ENCODE measurements around the gene ACSS2. TPM values are rescaled to one million over a fixed set of nuclear protein-coding genes. Genes with fewer than 3 reads are reported as not detected.
A peak's percentile ranks its signal among the peaks of the same experiment; 100 is the strongest.

ACSS2 gene
- total RNA-seq, 1 donor from 2014 or later, result 218 TPM

DNA sequence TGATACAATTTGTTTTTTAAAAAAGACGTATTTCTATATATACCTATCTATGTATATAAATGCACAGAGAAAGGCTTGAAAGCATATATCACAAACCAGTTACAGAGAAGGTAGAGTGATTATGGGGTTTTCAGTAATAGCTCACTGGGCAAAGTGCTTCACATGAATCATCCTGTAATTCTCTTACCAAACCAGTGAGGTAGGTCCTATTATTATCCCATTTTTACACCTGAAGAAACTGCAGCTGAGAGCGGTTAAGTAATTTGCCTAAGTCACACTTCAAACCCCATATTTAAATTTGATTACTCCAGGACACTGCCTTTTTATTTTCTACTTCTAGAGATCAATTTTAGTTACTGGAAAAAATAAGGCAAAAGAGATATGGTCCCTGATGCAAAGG is 74.8 kb downstream of the ACSS2 start:
- no peak for DNase-seq

DNA sequence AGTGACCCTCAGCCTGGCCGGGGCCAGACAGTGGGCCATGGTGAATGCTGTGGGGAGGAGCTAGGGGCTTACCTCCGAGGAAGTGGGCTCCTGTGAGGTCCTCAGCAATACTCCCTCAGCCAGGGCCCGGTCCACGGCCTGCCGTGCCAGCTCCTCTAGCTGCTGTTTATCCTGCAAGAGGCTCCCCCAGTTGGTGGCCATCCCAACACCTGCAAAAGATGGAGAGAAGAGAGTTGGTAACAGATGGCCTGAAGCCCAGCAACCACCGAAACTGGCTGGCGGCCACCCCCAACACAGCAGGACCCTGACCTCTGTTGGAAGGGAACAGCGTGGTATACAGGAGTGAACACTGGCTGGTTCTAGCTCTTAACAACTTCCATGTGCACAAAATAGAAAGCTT is 75.2 kb downstream of the ACSS2 start:
- no peak for DNase-seq

DNA sequence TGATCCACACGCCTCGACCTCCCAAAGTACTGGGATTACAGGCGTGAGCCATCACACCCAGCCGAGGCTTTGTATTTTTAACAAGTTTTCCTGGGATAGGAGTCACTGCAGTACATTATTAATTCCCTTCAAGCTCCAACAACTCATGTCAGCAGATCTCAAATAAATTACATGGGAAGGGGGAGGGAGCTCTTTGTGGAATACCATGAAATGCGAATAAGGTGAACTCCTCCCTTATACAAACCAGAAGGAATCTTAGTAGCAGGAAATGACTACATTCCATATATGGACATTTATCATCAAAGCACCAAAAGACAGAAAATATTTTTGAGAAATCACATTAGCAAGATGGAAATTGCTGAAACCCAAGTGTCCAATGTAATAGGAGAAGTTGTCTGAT is 76.3 kb downstream of the ACSS2 start:
- DNase-seq, result no peak

DNA sequence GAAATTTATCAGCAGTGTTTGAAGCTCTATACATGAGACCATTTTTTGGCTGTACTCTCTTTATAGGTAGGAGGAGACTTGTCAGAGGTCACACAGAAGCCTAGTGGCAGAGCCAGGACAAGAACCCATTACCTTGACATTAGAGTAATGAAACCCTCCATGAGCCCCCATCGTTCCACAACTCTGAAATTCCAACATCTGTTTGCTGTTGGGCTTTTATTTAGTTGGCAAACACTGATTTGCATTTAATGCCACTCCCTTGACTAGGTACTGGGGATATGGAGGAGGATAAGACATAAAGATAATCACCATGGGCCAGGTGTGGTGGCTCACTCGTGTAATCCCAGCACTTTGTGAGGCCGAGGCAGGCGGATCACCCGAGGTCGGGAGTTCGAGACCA is 77.5 kb downstream of the ACSS2 start:
- no peak for DNase-seq

DNA sequence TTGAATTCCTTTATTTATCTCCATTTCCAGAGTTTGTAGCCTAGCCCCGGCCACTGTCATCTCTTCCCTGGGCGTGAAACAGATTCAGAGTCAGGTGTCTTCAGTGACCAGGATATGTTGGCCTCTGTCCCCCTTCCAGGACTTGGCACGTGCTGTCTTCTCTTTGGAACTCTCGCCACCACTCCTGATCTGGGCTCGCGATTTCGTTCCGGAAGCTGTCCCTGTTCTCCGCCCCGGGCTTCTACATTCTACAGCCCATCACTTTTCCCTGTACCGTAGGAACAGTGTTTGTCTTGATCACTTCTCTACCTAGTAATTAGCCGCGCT is 78.5 kb downstream of the ACSS2 start:
- DNase-seq, result no peak

DNA sequence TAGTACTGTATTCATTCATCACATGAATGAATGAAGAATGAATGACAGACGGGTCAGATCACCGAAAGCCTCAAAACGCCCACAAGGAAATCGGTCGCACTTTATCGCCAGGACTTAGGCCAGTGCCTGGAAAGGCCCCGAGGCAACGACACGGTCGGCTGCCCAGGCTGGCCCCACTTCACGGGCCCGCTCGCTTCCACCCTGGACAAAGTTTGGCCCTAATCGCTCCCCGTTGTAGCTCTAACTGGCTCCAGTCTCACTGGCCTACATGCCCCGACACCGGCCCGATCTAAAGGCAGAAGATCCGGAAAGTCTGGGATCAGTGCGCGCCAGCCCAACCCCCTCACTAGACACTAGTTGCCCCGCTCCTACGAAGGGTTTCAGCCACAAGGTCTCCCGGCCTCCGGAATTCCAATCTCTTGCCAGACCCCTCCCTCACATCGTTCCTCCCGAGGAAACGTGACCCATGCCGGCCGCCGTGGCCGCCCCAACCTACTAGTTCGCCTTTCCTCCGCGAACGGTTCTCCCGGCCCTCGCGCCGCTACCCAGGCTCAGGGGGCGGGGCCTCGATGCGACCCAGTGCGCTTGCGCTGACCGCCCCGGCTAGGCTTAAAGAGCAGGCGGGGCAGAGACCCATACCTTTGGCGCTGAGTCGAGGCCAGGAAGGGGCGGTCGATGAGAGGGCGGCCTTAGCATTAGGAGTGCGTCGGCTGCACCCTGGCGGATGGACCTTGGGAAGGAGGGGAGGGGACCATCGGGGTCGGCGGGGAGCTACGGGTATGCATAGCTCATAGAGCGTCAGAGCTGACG is 79.0 kb downstream of the ACSS2 start, which contains the start of the genes GSS and MYH7B:
Gene GSS, minus strand, starts transcription at position 576 of the 810 bp plus-strand sequence. CDS start 3,954 bp downstream, outside the sequence.
Gene MYH7B, plus strand, starts transcription at position 638 of the 810 bp plus-strand sequence. CDS start 22,138 bp downstream, outside the sequence.
- DNase-seq, result peak; percentile 88

DNA sequence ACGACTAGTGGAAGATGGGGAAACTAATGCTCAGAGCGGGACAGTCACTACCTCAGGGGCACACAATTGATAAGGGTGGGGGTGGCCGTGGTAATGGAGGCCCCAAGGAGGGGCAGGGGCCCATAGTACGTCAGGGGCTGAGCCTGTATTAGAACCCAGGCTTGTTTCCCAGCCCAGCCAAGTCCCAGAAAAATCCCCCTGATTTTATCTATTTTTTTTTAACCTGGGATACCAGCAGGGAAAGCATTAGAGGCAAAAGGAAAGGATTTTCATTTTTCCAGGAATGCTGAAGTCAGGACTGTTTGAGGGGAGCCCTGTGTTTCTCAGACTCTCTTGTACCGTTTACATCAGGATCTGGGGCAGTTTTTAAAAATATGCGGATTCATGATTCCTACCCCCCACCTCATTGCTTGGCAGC is 79.6 kb downstream of the ACSS2 start:
- no peak for DNase-seq

DNA sequence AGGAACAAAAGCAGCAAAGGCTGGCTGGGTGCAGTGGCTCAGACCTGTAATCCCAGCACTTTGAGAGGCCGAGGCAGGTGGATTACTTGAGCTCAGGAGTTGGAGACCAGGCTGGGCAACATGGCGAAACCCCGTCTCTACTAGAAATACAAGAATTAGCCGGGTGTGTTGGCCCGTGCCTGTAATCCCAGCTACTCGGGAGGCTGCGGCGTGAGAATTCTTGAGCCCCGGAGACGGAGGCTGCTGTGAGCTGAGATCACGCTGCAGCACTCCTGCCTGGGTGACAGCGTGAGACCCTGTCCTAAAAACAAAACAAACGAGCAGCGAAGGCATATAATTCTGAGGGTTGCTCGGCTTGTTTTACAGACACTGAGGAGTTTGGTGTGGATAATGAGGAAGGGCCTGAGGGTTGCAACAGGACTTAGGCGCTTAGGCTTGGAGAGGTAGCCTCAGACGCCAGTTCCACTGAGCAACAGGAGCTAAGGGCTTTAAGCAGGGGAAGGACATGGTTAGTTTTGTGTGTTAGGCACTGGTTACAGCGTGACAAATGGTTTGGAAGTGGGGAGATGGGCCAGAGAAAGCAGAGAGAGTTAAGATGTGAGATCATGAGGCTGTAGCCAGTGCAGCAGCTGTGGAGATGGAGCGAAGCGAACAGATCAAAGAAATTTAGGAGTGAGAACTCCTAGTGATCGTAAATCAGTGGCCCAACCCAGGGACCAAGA is 80.5 kb downstream of the ACSS2 start:
- no peak for DNase-seq

DNA sequence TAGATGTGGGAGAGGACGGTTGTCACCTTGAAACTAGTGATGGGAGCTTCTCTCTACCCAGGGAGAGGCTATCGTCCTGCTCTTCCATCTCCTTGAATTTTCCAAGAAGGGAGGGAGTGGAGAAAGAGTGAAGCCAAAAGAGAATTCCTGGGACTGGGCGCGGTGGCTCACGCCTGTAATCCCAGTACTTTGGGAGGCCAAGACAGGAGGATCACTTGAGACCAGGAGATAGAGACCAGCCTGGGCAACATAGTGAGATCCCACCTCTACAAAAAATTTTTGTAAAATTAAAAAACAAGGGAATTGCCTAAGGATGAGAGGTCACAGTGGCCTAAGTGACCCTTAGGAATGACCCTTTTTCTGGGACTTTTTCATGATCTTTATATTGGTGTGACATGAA is 88.1 kb downstream of the ACSS2 start:
- no peak for DNase-seq

DNA sequence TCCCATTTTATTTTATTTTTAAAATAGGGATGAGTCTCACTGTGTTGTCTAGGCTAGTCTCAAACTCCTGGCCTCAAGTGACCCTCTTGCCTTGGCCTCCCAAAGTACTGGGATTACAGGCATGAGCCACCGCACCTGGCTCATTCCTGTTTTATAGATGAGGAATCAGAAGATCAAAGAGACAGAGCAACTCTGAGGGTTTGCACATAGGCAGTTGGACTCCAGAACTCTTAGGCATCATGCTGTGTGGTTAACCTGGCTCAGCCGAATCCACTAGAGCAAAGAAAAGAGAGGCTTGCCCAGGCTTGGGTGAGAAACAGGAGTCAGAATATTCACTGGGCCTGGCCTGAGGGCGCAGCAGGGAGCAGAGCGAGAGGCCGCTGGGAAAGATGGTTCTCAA is 88.6 kb downstream of the ACSS2 start:
- DNase-seq, result no peak

DNA sequence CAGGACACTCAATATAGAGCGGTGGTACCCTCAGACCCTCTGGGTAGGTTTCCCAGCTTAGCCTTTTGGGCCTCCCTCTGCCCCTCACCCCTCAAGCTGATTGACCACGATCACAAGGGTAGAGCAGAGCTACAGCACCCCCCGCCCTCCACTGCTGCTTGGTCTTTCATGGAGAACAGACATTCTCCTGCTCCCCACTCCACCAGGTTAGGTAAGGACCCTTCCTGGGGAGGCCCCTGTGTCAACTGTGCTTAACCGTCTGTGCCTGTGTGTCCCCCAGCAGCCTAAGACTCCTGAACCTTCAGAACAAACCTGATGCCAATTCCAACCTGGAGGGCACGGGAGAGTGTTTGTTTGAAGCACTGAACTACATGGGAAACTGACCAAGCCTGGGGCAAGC is 91.0 kb downstream of the ACSS2 start:
- DNase-seq, result no peak

DNA sequence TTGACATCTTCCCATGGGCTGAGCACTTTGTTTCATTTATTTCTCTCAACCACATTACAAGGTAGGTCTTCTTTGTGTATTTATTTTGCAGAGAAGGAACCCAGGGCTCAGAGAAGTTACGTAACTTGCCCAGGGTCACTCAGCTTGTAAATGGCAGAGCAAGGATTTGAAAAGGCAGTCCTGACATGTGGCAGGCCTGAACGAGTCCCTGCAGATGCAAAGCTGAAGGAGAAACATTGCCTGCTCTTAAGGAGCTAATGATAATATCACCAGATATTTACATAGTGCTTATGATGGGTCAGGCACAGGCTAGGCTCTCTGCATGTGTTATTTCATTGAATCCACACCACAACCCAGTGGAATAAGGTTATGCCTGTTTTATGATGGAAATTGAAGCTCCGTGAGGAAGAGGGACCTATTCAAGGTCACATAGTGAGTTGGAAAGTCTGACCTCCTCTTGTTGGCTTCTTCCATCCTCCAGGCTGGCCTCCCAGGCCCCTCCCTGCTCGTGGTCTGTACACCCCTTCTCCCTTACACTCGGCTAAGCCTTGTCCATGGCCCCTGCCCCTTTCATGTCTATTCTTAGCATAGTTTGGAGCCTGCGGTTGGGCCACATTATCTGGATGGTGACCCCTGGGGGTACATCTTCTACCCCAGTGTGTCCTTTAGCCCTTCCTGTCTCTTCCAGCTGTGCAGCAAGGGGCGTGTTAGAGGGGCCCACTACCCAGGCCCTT is 91.8 kb downstream of the ACSS2 start:
- no peak for DNase-seq

DNA sequence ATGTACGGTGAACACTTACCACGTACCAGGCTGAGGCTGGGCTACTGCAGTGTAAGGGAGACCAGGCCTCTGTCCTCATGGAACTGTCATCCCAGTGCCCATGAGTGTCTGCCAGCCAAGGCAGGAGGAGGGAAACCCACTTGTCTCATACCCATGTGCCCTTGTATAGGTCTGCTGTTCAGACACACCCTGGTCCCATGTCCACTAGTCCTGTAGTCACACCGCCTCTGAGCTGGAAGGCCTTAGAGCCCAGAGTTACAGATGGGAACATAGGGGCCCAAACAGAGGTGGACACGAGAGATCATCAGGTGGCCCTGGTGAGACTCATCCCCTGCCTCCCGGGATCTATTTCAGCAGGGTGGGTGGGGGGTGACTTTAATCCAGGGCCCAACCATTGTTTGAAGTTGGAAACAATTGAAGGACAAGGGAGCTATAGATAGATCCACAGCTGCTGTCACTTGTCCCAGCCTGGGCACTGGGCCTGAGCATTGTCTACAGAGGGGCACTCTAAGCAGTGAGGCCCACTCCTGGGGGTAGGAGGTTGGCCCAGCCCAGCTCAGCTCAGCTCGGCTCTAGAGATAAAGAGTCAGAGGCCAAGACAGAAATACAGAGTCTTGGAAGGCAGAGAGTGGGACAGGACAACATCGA is 93.9 kb downstream of the ACSS2 start:
- no peak for DNase-seq

DNA sequence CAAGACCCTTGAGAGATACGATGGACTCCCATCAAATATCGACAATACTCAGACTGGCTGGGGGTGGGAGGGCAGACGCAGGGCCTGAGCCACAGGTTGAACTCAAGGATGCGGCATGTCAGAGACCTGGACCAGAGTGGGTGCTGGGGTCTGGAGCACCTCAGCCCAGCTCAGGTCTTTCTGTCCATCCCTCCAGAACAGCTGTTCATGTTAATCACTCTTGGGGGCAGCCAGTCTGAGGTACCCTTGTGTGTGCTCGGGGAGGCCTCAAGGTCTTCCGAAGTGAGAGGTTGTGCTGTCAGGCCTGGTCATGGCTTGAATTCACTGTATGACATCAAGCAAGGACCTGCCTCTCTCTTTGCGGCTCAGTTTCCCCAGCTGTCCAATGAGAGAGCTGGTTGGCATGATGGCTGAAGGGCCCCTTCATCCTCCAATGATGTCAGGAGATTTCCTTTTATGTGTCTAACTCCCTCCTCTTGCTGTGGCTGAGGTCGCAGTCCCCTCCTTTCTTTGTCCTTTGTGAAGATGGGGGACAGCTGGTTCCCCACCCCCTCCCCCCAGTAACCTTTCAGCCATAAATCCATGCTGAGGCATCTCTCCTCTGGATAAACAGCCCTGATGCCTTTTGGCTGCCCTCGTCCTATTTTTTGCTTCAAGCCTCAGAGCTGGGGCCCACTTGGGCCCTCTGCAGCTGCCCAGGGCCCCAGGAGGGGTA is 94.6 kb downstream of the ACSS2 start:
- DNase-seq, result no peak

DNA sequence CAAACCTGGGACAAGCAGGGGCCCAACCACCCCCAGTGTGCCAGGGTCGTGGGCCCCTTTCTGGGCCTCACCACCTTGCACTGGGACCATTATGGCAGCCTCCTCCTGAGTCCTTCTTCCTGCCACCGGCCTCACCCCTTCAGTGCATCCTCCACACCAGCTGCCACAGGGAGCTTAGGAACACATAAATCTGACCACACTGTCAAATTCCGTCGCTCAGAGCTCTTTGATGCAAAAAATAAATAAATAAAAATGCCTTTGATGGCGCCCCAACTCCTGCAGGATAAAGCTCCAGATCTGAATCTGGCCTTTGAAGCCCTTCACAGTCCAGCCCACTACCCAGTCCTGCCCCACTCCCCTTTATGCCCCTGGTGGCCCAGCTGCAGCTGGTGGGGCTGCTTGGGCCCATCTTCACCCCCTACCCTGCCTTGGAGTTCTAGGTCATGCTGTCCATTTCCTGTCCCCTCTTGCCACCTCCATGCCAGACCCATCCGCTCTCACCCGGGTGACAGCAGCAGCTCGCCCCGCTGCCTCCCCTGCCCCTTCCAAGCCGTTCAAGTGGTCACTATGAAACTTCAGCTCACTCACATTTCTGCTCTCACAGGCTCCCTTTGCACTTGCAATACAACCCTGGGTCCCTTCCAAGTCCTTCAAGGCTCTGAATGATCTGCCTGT is 95.3 kb downstream of the ACSS2 start:
- no peak for DNase-seq

DNA sequence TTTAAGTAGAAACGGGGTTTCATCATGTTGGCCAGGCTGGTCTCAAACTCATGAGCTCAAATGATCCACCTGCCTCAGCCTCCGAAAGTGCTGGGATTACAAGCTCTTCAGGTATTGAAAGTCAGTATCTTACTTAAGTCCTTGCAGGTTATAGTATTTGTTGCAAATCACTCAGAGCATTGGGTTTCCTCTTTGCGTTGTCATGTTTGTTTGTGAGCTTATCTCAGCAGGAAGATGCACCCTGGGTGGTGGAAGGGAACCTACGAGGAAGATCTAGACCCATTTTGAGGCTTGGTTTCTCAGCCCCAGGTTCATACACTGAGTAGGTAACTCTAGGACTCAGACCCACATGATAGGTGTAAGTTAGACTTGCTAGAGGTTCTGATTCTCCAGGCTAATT is 97.8 kb downstream of the ACSS2 start:
- no peak for DNase-seq

DNA sequence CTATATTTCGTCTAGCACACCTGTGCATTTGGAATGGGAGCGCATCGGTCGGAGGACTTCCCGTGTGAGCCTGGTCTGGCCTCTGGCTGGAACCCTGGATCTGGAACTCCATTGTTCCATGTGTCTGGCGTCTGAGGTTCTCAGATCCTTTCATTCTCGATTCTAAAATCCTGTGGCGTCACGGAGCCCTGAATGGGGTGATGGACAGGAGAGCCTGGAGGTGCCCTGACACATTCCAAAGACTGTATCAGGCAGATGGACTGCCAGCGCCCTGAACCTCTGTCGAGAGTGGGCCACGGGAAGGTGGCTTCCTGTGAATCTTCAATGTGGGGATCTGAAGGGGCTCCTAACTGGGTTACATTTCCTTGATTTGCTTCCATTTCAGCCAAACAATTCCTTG is 99.9 kb downstream of the ACSS2 start:
- DNase-seq, result no peak
